Smooth muscle cell (in vitro differentiated cells): ENCODE data around the gene UBR2. TPM values are rescaled to one million over a fixed set of nuclear protein-coding genes. Genes with fewer than 3 reads are reported as not detected.
"Not testable (repeated sequence)": the region's sequence is repeated elsewhere in the genome, so short reads cannot be mapped to it uniquely, and the experiment has no call there.

Source experiments
- DNase-seq: peaks from one replicate; lab custom pipeline; 2025; ENCODE audit not compliant: unreplicated experiment; lab: John Stamatoyannopoulos, UW
- H2AFZ ChIP-seq: fragments of 200-600 bp; sonication (generic); 2 replicates; pipeline ENCODE4 v1.6.0; 2016; ENCODE audit warnings: antibody characterized with exemption, low read depth, mild to moderate bottlenecking
- H3F3A ChIP-seq: fragments of 200-600 bp; sonication (generic); 2 replicates; pipeline ENCODE4 v1.6.0; 2017; ENCODE audit warnings: antibody characterized with exemption, low read depth
- H3K27ac ChIP-seq: fragments of 200-600 bp; sonication (generic); 2 replicates; pipeline ENCODE4 v1.5.1; 2016; ENCODE audit warnings: low read depth, mild to moderate bottlenecking
- H3K27me3 ChIP-seq: fragments of 200-600 bp; sonication (generic); 2 replicates; pipeline ENCODE4 v1.6.1; 2016; ENCODE audit warnings: low read depth, mild to moderate bottlenecking
- H3K36me3 ChIP-seq: fragments of 200-600 bp; sonication (generic); 2 replicates; pipeline ENCODE4 v1.5.1; 2016; ENCODE audit warnings: low read depth
- H3K4me1 ChIP-seq: fragments of 200-600 bp; sonication (generic); 2 replicates; pipeline ENCODE4 v1.5.1; 2016; ENCODE audit warnings: low read depth
- H3K4me2 ChIP-seq: fragments of 200-600 bp; sonication (generic); 2 replicates; pipeline ENCODE4 v1.6.0; 2016; ENCODE audit warnings: mild to moderate bottlenecking
- H3K4me3 ChIP-seq: fragments of 200-600 bp; sonication (generic); 2 replicates; pipeline ENCODE4 v1.5.1; 2016; ENCODE audit warnings: mild to moderate bottlenecking
- H3K79me2 ChIP-seq: fragments of 200-600 bp; sonication (generic); 2 replicates; pipeline ENCODE4 v1.6.0; 2016; ENCODE audit warnings: low read depth, mild to moderate bottlenecking
- H3K9ac ChIP-seq: fragments of 200-600 bp; sonication (generic); 2 replicates; pipeline ENCODE4 v1.6.0; 2016; ENCODE audit warnings: low read depth
- H3K9me3 ChIP-seq: fragments of 200-600 bp; sonication (generic); replicated peaks from 2 replicates; pipeline ENCODE4 v1.5.1; 2016; ENCODE audit warnings: low read depth
- H4K20me1 ChIP-seq: fragments of 200-600 bp; sonication (generic); 2 replicates; pipeline ENCODE4 v1.6.0; 2016; ENCODE audit warnings: low read depth
- WGBS: methylation state at CpG from one replicate; pipeline ENCODE4 v1.1.7; 2016; ENCODE audit warnings: low lambda C conversion rate; 5-methylcytosine and 5-hydroxymethylcytosine counted together
- polyA plus RNA-seq: library from polyadenylated mRNA; unstranded; fragments of >200 nt; fragmentation: Nextera tagmentation; extraction: Ambion mirVana; gene quantifications from 2 replicates; pipeline ENCODE4 v1.2.1, GENCODE V29; 2016
- total RNA-seq: library from RNA; depleted of rRNA; stranded (reverse); fragments of >200 nt; gene quantifications from 2 replicates; pipeline ENCODE4 v1.2.3, GENCODE V29; 2014
- TF ChIP-seq, protein P1 (sequence below): fragments of 200-600 bp; sonication (generic); IDR thresholded peaks from 2 replicates; pipeline ENCODE4 v1.5.1; 2017; ENCODE audit warnings: borderline replicate concordance, mild to moderate bottlenecking, antibody characterized with exemption; ENCODE audit not compliant: insufficient read depth, poor library complexity, severe bottlenecking

Gene UBR2
- total and polyA plus RNA-seq, 2 experiments from 2014 or later, result 8.1 to 22.6 TPM

DNA sequence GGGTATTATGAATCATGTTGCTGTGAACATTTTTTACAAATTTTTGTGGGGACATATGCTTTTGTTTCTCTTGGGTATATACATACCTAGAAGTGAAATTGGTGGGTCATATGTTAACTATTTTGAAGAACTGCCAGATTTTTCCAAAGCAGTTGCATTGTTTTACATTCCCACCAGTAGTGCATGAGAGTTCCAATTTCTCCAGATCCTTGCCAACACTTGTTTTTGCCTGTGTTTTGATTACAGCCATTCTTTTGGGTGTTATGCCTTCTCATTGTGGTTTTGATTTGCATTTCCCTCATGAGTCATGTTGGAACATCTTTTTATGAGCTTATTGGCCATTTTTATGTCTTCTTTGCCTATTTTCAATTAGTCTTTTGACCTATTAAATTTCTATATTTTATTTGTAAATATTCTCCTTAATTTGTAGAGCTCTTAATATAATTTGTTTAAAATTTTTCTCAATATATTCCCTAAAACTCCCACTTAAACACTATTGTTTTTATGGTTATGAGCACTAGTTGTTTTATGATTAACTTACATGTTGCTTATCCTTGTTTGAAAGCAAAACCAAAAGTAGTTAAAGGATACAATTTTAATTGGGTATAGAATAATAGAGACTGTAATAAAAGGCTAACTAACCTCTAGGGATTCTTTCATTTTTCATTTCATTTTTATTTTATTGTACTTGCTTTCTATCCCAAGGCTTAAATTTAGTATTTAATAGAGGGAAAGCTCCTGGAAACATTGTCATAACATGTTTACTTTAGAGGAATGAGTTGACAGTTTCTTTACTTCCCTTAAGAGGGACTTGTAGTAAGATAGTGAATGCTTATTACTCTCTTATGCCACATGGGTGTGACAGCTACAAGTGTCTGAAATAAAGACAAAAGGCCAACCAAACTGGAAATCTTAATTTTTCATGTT lies 5.5 kb downstream of the UBR2 start:
- TF ChIP-seq, protein P1, sequence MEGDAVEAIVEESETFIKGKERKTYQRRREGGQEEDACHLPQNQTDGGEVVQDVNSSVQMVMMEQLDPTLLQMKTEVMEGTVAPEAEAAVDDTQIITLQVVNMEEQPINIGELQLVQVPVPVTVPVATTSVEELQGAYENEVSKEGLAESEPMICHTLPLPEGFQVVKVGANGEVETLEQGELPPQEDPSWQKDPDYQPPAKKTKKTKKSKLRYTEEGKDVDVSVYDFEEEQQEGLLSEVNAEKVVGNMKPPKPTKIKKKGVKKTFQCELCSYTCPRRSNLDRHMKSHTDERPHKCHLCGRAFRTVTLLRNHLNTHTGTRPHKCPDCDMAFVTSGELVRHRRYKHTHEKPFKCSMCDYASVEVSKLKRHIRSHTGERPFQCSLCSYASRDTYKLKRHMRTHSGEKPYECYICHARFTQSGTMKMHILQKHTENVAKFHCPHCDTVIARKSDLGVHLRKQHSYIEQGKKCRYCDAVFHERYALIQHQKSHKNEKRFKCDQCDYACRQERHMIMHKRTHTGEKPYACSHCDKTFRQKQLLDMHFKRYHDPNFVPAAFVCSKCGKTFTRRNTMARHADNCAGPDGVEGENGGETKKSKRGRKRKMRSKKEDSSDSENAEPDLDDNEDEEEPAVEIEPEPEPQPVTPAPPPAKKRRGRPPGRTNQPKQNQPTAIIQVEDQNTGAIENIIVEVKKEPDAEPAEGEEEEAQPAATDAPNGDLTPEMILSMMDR, result no peak
- Histone ChIP-seq H3K27ac (peak overlapping the region; percentile 63), H3K27me3 (no peaks in the 10 kb centered on the region), H4K20me1 (peaks cover 84% of the 10 kb centered on the region), H3K79me2 (peaks cover 99% of the 10 kb centered on the region), H3K9ac (no peak overlapping the region), H3F3A (peaks cover 5% of the 10 kb centered on the region), H3K9me3 (no peaks in the 10 kb centered on the region), H2AFZ (no peak overlapping the region), H3K4me3 (no peak overlapping the region), H3K36me3 (no peaks in the 10 kb centered on the region), H3K4me1 (peaks cover 6% of the 10 kb centered on the region), H3K4me2 (no peak overlapping the region)
- no peak for DNase-seq

DNA sequence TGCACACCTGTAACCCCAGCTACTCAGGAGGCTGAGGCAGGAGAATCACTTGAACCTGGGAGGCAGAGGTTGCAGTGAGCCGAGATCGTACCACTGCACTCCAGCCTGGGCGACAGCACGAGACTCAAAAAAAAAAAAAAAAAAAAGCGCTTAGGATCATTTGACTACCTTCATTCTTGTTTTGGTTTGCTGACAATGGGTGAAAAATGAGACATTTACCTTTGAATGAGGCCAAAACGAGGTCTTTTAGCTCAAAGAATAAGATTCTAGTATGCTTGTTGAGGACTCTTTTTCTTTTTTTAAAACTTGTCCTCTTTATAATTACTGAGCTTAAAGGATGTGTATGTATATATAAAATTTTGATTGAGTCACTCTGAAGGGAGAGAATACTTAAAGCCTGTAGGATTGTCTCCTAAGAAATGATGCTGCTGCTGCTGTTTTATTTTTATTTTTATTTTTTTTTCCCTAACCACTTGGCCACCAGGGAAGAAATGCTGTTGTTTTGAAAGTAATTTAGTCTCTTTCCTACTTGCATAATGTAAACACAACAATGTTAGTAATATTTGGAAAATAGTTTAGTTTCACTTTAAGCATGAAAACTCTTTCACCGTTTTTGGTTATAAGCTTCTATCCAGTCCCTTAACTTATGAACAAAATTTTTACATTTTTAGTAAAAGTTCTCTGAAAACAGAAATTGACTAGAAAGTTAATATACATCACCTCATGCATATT lies 7.9 kb downstream of the UBR2 start:
- Histone ChIP-seq H2AFZ (no peak overlapping the region), H3K79me2 (peaks cover 94% of the 10 kb centered on the region), H3K4me1 (no peaks in the 10 kb centered on the region), H3K4me3 (no peak overlapping the region), H4K20me1 (peaks cover 92% of the 10 kb centered on the region), H3K27ac (no peak overlapping the region), H3K9me3 (no peaks in the 10 kb centered on the region), H3K27me3 (no peaks in the 10 kb centered on the region), H3K36me3 (no peaks in the 10 kb centered on the region), H3K9ac (no peak overlapping the region), H3F3A (peaks cover 5% of the 10 kb centered on the region), H3K4me2 (no peak overlapping the region)
- 86% methylated on average over 7 of the region's 7 CpGs for WGBS
- no peak for DNase-seq
- TF ChIP-seq, protein P1, result no peak

DNA sequence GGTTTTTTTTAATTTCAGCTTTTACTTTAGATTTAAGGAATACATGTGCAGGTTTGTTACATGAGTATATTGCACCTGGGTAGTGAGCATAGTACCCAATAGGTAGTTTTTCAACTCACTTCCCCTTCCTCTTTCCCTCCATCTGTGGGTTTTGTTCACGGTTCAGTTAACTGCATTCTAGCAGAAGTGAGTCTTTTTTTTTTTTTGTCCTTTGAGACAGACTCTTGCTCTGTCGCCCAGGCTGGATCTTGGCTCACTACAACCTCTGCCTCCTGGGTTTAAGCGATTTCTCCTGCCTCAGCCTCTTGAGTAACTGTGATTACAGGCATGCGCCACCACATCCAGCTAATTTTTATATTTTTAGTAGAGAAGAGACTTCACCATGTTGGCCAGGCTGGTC lies 8.7 kb downstream of the UBR2 start:
- TF ChIP-seq, protein P1, result no peak
- no peak overlapping the region for H3K4me2 ChIP-seq
- H3K4me1 ChIP-seq, result no peaks in the 10 kb centered on the region
- H3K27me3 ChIP-seq, result no peaks in the 10 kb centered on the region
- H4K20me1 ChIP-seq, result peaks cover 92% of the 10 kb centered on the region
- no peaks in the 10 kb centered on the region for H3K9me3 ChIP-seq
- no peak overlapping the region for H3K9ac ChIP-seq
- no peak overlapping the region for H3K27ac ChIP-seq
- H3K4me3 ChIP-seq, result no peak overlapping the region
- H3K79me2 ChIP-seq, result peaks cover 94% of the 10 kb centered on the region
- no peak overlapping the region for H2AFZ ChIP-seq
- H3K36me3 ChIP-seq, result no peaks in the 10 kb centered on the region
- DNase-seq, result no peak
- H3F3A ChIP-seq, result peaks cover 5% of the 10 kb centered on the region
- 92% methylated on average over 4 of the region's 4 CpGs for WGBS

DNA sequence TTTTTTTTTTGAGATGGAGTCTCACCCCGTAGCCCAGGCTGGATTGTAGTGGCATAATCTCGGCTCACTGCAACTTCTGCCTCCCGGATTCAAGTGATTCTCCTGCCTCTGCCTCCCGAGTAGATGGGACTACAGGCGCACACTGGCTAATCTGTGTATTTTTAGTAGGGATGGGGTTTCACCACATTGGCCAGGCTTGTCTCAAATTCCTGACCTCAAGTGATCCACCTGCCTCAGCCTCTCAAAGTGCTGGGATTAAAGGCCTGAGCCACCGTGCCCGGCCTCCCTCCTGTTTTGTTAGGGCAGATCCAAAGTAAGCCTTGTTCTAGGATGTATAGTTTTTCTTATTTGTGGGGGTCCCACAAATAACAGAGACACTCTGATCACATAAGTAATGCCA lies 12.7 kb downstream of the UBR2 start:
- not testable (repeated sequence) for DNase-seq, H3K27ac ChIP-seq, H3K36me3 ChIP-seq, H2AFZ ChIP-seq, H3K9me3 ChIP-seq, H3F3A ChIP-seq, H3K4me2 ChIP-seq, H3K27me3 ChIP-seq, H3K4me1 ChIP-seq, H3K4me3 ChIP-seq, H3K9ac ChIP-seq
- peaks cover 85% of the 10 kb centered on the region for H4K20me1 ChIP-seq
- H3K79me2 ChIP-seq, result peaks cover 91% of the 10 kb centered on the region
- WGBS, result 93% methylated on average over 6 of the region's 7 CpGs
